SK-N-SH treated with all-trans-retinoic acid at 6 μM for 48 hours (cell line): ENCODE results near the gene IHH.
A peak's percentile ranks its signal among the peaks of the same experiment; 100 is the strongest.

Source experiments
- ATAC-seq: fragments of 200-7000 bp; cut with Tn5 transposase; 3 replicates; pipeline ENCODE4 v1.9.1; 2020; ENCODE audit warnings: mild to moderate bottlenecking, moderate library complexity
- ARNTL ChIP-seq: fragments of 450-650 bp; formaldehyde crosslinking; IDR thresholded peaks from 2 replicates; pipeline ENCODE4 v1.5.0; 2020; ENCODE audit warnings: low read depth, mild to moderate bottlenecking, moderate library complexity, borderline replicate concordance
- BACH2 ChIP-seq: fragments of 250-450 bp; sonication (Bioruptor Pico); IDR thresholded peaks from 2 replicates; pipeline ENCODE4 v1.9.0; 2021; ENCODE audit warnings: mild to moderate bottlenecking, borderline replicate concordance
- CREB5 ChIP-seq: fragments of 250-450 bp; sonication (Bioruptor Pico); IDR thresholded peaks from 2 replicates; pipeline ENCODE4 v1.5.1; 2020; ENCODE audit warnings: low read depth, mild to moderate bottlenecking, moderate library complexity
- CSDC2 ChIP-seq: fragments of 250-450 bp; sonication (Bioruptor Pico); IDR thresholded peaks from 2 replicates; pipeline ENCODE4 v1.5.0; 2020; ENCODE audit warnings: mild to moderate bottlenecking, moderate library complexity
- ESRRG ChIP-seq: fragments of 250-450 bp; sonication (Bioruptor Pico); IDR thresholded peaks from 2 replicates; pipeline ENCODE4 v1.6.1; 2021; ENCODE audit warnings: mild to moderate bottlenecking
- GLIS3 ChIP-seq: fragments of 250-450 bp; sonication (Bioruptor Pico); IDR thresholded peaks from 2 replicates; pipeline ENCODE4 v1.5.0; 2020; ENCODE audit warnings: mild to moderate bottlenecking, moderate library complexity
- ISL1 ChIP-seq: fragments of 250-450 bp; sonication (Bioruptor Pico); IDR thresholded peaks from 2 replicates; pipeline ENCODE4 v2.1.2; 2022; ENCODE audit warnings: mild to moderate bottlenecking, moderate library complexity
- OSR1 ChIP-seq: fragments of 250-450 bp; sonication (Bioruptor Pico); IDR thresholded peaks from 2 replicates; pipeline ENCODE4 v1.8.0; 2022; ENCODE audit warnings: moderate library complexity, mild to moderate bottlenecking, inconsistent platforms
- PATZ1 ChIP-seq: fragments of 250-450 bp; sonication (Bioruptor Pico); IDR thresholded peaks from 2 replicates; pipeline ENCODE4 v1.8.0; 2020; ENCODE audit warnings: mild to moderate bottlenecking, moderate library complexity, borderline replicate concordance
- POU6F1 ChIP-seq: fragments of 250-450 bp; sonication (Bioruptor Pico); IDR thresholded peaks from 2 replicates; pipeline ENCODE4 v1.8.0; 2021; ENCODE audit warnings: low read depth, mild to moderate bottlenecking, moderate library complexity, borderline replicate concordance
- PPARA ChIP-seq: fragments of 250-450 bp; sonication (Bioruptor Pico); IDR thresholded peaks from 2 replicates; pipeline ENCODE4 v1.5.0; 2020; ENCODE audit warnings: mild to moderate bottlenecking, borderline replicate concordance
- RARB ChIP-seq: fragments of 250-450 bp; sonication (Bioruptor Pico); IDR thresholded peaks from 2 replicates; pipeline ENCODE4 v1.8.0; 2021; ENCODE audit warnings: mild to moderate bottlenecking, moderate library complexity
- TCF4 ChIP-seq: fragments of 250-450 bp; sonication (Bioruptor Pico); IDR thresholded peaks from 2 replicates; pipeline ENCODE4 v1.8.0; 2021; ENCODE audit warnings: mild to moderate bottlenecking, moderate library complexity, borderline replicate concordance
- TOX ChIP-seq: fragments of 250-450 bp; sonication (Bioruptor Pico); IDR thresholded peaks from 2 replicates; pipeline ENCODE4 v1.8.0; 2021; ENCODE audit warnings: mild to moderate bottlenecking, moderate library complexity, borderline replicate concordance
- TSHZ2 ChIP-seq: fragments of 250-450 bp; sonication (Bioruptor Pico); IDR thresholded peaks from 2 replicates; pipeline ENCODE4 v1.5.0; 2020; ENCODE audit warnings: mild to moderate bottlenecking, moderate library complexity
- ZC3H10 ChIP-seq: fragments of 250-450 bp; sonication (Bioruptor Pico); IDR thresholded peaks from 2 replicates; pipeline ENCODE4 v1.5.1; 2021; ENCODE audit warnings: mild to moderate bottlenecking, moderate library complexity
- ZFP3 ChIP-seq: fragments of 250-450 bp; sonication (Bioruptor Pico); IDR thresholded peaks from 2 replicates; pipeline ENCODE4 v1.5.0; 2020; ENCODE audit warnings: mild to moderate bottlenecking, moderate library complexity
- ZFP30 ChIP-seq: fragments of 450-650 bp; formaldehyde crosslinking; IDR thresholded peaks from 2 replicates; pipeline ENCODE4 v1.5.0; 2022; ENCODE audit warnings: mild to moderate bottlenecking, moderate library complexity
- ZNF565 ChIP-seq: fragments of 450-650 bp; formaldehyde crosslinking; conservative IDR thresholded peaks from 2 replicates; pipeline ENCODE4 v1.5.0; 2020; ENCODE audit warnings: low read depth, mild to moderate bottlenecking, moderate library complexity
- ZNF70 ChIP-seq: fragments of 450-650 bp; formaldehyde crosslinking; IDR thresholded peaks from 2 replicates; pipeline ENCODE4 v1.5.0; 2020; ENCODE audit warnings: mild to moderate bottlenecking, moderate library complexity
- ZNF8 ChIP-seq: fragments of 450-650 bp; formaldehyde crosslinking; IDR thresholded peaks from 2 replicates; pipeline ENCODE4 v1.5.0; 2020; ENCODE audit warnings: mild to moderate bottlenecking, moderate library complexity

The IHH gene

GRCh38 chr2:219059375-219059724 lies 1.4 kb downstream of the IHH start:
- peak; percentile 11; the same call in 2 of the 3 replicates for ATAC-seq
- TF ChIP-seq ZNF70 (CRISPR knock-in tag) (no peak), ZNF8 (CRISPR knock-in tag) (no peak), RARB (CRISPR knock-in tag) (no peak), PATZ1 (CRISPR knock-in tag) (no peak), ZFP3 (CRISPR knock-in tag) (no peak), ARNTL (CRISPR knock-in tag) (no peak), TSHZ2 (CRISPR knock-in tag) (no peak), TCF4 (CRISPR knock-in tag) (no peak), GLIS3 (CRISPR knock-in tag) (no peak)
- TF ChIP-seq, all 23 proteins: peak for 0

GRCh38 chr2:219058541-219059374 lies 2.0 kb downstream of the IHH start:
- peak; percentile 51 for ATAC-seq
- TF ChIP-seq ZNF565 (CRISPR knock-in tag) (no peak), CSDC2 (no peak), ZFP30 (CRISPR knock-in tag) (no peak), BACH2 (no peak), OSR1 (no peak)

GRCh38 chr2:219057709-219058540 lies 2.8 kb downstream of the IHH start:
- peak; percentile 93 for ATAC-seq
- no peak for TF ChIP-seq CREB5 (CRISPR knock-in tag)
- no peak for TF ChIP-seq ZNF565 (CRISPR knock-in tag)
- TF ChIP-seq ZFP30 (CRISPR knock-in tag) = no peak
- no peak for TF ChIP-seq ISL1 (CRISPR knock-in tag)
- no peak for TF ChIP-seq ZNF70 (CRISPR knock-in tag)
- no peak for TF ChIP-seq ARNTL (CRISPR knock-in tag)
- no peak for TF ChIP-seq CSDC2
- no peak for TF ChIP-seq ESRRG (CRISPR knock-in tag)
- no peak for TF ChIP-seq PPARA (CRISPR knock-in tag)
- no peak for TF ChIP-seq GLIS3 (CRISPR knock-in tag)
- no peak for TF ChIP-seq ZC3H10
- TF ChIP-seq ZNF8 (CRISPR knock-in tag) = no peak
- TF ChIP-seq OSR1 = no peak
- TF ChIP-seq TOX (CRISPR knock-in tag) = no peak
- no peak for TF ChIP-seq ZFP3 (CRISPR knock-in tag)

- ATAC-seq = no peak
- TF ChIP-seq POU6F1 (no peak), CSDC2 (no peak), ZNF8 (CRISPR knock-in tag) (no peak)
Observed at GRCh38 chr2:219056896-219057708, 3.6 kb downstream of the IHH start.
